ENCODE data around the gene PAK2. TPM values are rescaled to one million over a fixed set of nuclear protein-coding genes. Genes with fewer than 3 reads are reported as not detected.

The PAK2 gene
- total RNA-seq, 1 experiment from 2014 or later, result 69.6 TPM

DNA sequence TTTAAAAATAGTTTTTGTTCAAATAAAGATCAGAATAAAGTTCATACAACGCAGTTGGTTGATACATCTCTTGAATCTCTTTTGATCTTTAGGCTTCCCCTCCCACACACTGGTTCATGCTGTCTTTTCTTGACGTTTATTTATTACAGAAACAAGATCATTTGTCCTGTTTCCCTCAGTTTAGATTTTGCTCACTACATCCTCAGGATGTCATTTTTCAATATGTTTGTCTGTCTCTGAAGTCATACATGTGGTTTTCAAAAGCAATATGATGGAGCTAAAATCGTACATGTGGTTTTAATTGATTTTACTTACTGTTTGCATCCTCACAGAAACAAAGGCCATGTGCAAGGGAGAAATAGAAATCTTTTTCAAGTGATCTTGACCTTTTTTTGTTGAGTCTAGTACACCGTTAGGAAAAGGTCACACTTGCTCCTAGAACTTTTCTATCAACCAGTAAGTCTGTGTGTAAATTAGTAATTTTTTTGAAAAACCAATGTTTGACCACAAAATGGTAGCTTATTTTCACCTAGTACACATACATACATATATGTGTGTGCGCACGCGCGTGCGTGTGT is 64.3 kb downstream of the PAK2 start:
- ChIA-PET CTCF (no interaction called here), POLR2A (no interaction called here), RAD21 (ENCODE audit: low non-redundant PET in 1 of 2, low total read pairs in 2 of 2, uncharacterized antibody in 2 of 2, unreplicated experiment in 2 of 2) (no interaction called here)
- Histone ChIP-seq H3K27ac (ENCODE audit: low read depth, low read length) (no peak overlapping the region), H3K4me2 (ENCODE audit: low read length) (no peak overlapping the region), H3K4me1 (ENCODE audit: control insufficient read depth in 1 of 2, insufficient read depth in 2 of 2, low read length in 2 of 2) (no peaks in the 10 kb centered on the region), H2AFZ (ENCODE audit: low read depth, low read length, poor library complexity, severe bottlenecking) (no peak overlapping the region), H3K79me2 (ENCODE audit: insufficient read depth, low read length) (peaks cover 16% of the 10 kb centered on the region; the same call in 1 of the 2 replicates), H4K20me1 (ENCODE audit: insufficient read depth) (no peaks in the 10 kb centered on the region; the same call in 1 of the 2 replicates), H3K9me3 (ENCODE audit: control insufficient read depth in 1 of 2, insufficient read depth in 1 of 2, low read depth in 1 of 2, low read length in 2 of 2) (no peaks in the 10 kb centered on the region), H3K36me3 (ENCODE audit: control insufficient read depth in 1 of 2, insufficient read depth in 2 of 2, low read length in 2 of 2) (peaks cover 10 to 19% of the 10 kb centered on the region in 2 experiments), H3K27me3 (ENCODE audit: insufficient read depth, low read length) (no peaks in the 10 kb centered on the region), H3K9me2 (ENCODE audit: insufficient read depth) (no peaks in the 10 kb centered on the region), H3K4me3 (replicated peaks in 1 of 2; ENCODE audit: low read depth in 1 of 2, low read length in 2 of 2) (no peak overlapping the region), H3K9ac (ENCODE audit: low read length) (no peak overlapping the region)
- no peak for ATAC-seq
- intact Hi-C loops (cut with micrococcal nuclease), result no loop called here
- no peak for DNase-seq (ENCODE audit: low read depth, low spot score)
- BruUV-seq (replicated peaks), result TSS peak; percentile 34
- TF ChIP-seq EZH2 (IDR thresholded peaks at IDR 0.05), result no peak
- no peak for TF ChIP-seq JUND (IDR thresholded peaks at IDR 0.05)
- TF ChIP-seq, protein P1, sequence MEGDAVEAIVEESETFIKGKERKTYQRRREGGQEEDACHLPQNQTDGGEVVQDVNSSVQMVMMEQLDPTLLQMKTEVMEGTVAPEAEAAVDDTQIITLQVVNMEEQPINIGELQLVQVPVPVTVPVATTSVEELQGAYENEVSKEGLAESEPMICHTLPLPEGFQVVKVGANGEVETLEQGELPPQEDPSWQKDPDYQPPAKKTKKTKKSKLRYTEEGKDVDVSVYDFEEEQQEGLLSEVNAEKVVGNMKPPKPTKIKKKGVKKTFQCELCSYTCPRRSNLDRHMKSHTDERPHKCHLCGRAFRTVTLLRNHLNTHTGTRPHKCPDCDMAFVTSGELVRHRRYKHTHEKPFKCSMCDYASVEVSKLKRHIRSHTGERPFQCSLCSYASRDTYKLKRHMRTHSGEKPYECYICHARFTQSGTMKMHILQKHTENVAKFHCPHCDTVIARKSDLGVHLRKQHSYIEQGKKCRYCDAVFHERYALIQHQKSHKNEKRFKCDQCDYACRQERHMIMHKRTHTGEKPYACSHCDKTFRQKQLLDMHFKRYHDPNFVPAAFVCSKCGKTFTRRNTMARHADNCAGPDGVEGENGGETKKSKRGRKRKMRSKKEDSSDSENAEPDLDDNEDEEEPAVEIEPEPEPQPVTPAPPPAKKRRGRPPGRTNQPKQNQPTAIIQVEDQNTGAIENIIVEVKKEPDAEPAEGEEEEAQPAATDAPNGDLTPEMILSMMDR (IDR thresholded peaks at IDR 0.05 in 2 of 3, conservative IDR thresholded peaks at IDR 0.05 in 1 of 3; ENCODE audit: borderline replicate concordance in 1 of 3, insufficient read depth in 1 of 3, low read depth in 2 of 3, low read length in 2 of 3), result no peak
- TF ChIP-seq POLR2AphosphoS5 (IDR thresholded peaks at IDR 0.05; ENCODE audit: low read depth, low read length), result no peak
- TF ChIP-seq ZFX (IDR thresholded peaks at IDR 0.05), result no peak
- no peak for TF ChIP-seq ZBTB33 (IDR thresholded peaks at IDR 0.05; ENCODE audit: extremely low read depth, insufficient replicate concordance, low read length)
- no peak for TF ChIP-seq EZH2phosphoT487 (IDR thresholded peaks at IDR 0.05; ENCODE audit: borderline replicate concordance)
- TF ChIP-seq EGR1 (IDR thresholded peaks at IDR 0.05; ENCODE audit: low read depth), result no peak
- TF ChIP-seq SRF (IDR thresholded peaks at IDR 0.05; ENCODE audit: low read depth), result no peak
- TF ChIP-seq CBX3 (IDR thresholded peaks at IDR 0.05; ENCODE audit: low read depth), result no peak
- no peak for TF ChIP-seq SIN3A (IDR thresholded peaks at IDR 0.05; ENCODE audit: low read depth)
- no peak for TF ChIP-seq SP1 (IDR thresholded peaks at IDR 0.05; ENCODE audit: low read depth)
- no peak for TF ChIP-seq ZNF274 (IDR thresholded peaks at IDR 0.05; ENCODE audit: low read depth, low read length)
- no peak for TF ChIP-seq RAD21 (IDR thresholded peaks at IDR 0.05; ENCODE audit: low read depth)
- TF ChIP-seq CEBPB (IDR thresholded peaks at IDR 0.05; ENCODE audit: low read depth), result no peak
- no peak for TF ChIP-seq POLR2A (IDR thresholded peaks at IDR 0.05; ENCODE audit: borderline replicate concordance, extremely low read depth, insufficient read depth, insufficient read length)
- no peak for TF ChIP-seq YY1 (IDR thresholded peaks at IDR 0.05; ENCODE audit: extremely low read depth, insufficient replicate concordance, low read depth, low read length)
- TF ChIP-seq FOSL1 (IDR thresholded peaks at IDR 0.05; ENCODE audit: low read depth), result no peak
- TF ChIP-seq MAX (IDR thresholded peaks at IDR 0.05), result no peak

Data from HCT116 (cell line).